IPS-20b (cell line): Measurements from ENCODE around the gene NSUN4.
"Not testable (repeated sequence)": the region's sequence is repeated elsewhere in the genome, so short reads cannot be mapped to it uniquely, and the experiment has no call there.

Experiments used
- H3K27ac ChIP-seq: one replicate; pipeline ENCODE4 v1.5.1; 2013; ENCODE audit warnings: low read length
- H3K27me3 ChIP-seq: 2 replicates; pipeline ENCODE4 v1.6.1; 2013; ENCODE audit warnings: mild to moderate bottlenecking, low read length, inconsistent platforms; ENCODE audit not compliant: insufficient read depth
- H3K36me3 ChIP-seq: 2 replicates; pipeline ENCODE4 v1.6.1; 2013; ENCODE audit warnings: low read depth, mild to moderate bottlenecking, inconsistent platforms, low read length, moderate library complexity; ENCODE audit not compliant: insufficient read depth
- H3K4me1 ChIP-seq: 2 replicates; pipeline ENCODE4 v1.6.1; 2013; ENCODE audit warnings: mild to moderate bottlenecking, control low read depth, inconsistent platforms, low read length, moderate library complexity; ENCODE audit not compliant: insufficient read depth
- H3K4me3 ChIP-seq: 2 replicates; pipeline ENCODE4 v1.5.1; 2013; ENCODE audit warnings: mild to moderate bottlenecking, low read length, inconsistent platforms
- H3K9ac ChIP-seq: 2 replicates; pipeline ENCODE4 v1.6.1; 2013; ENCODE audit warnings: low read depth, mild to moderate bottlenecking, inconsistent platforms, low read length, moderate library complexity
- H3K9me3 ChIP-seq: 2 replicates; pipeline ENCODE4 v1.6.1; 2013; ENCODE audit warnings: mild to moderate bottlenecking, low read depth, low read length, inconsistent platforms; ENCODE audit not compliant: insufficient read depth

NSUN4 gene

GRCh38 chr1:46345281-46345680 lies 4.7 kb downstream of the NSUN4 start:
- peaks cover 57% of the 10 kb centered on the region for H3K36me3 ChIP-seq

GRCh38 chr1:46352363-46352762 lies 11.8 kb downstream of the NSUN4 start:
- H3K4me3 ChIP-seq, result no peak overlapping the region
- no peak overlapping the region for H3K27ac ChIP-seq
- peaks cover 76% of the 10 kb centered on the region for H3K36me3 ChIP-seq

More at GRCh38 chr1:46345281-46345680, 4.7 kb downstream of the NSUN4 start:
- Histone ChIP-seq H3K9ac (no peak overlapping the region), H3K4me3 (no peak overlapping the region), H3K27me3 (no peaks in the 10 kb centered on the region), H3K27ac (no peak overlapping the region), H3K9me3 (no peaks in the 10 kb centered on the region), H3K4me1 (peaks cover 7% of the 10 kb centered on the region; the same call in 1 of the 2 replicates)

GRCh38 chr1:46355920-46356319 lies 15.3 kb downstream of the NSUN4 start:
- peaks cover 60% of the 10 kb centered on the region for H3K36me3 ChIP-seq
- not testable (repeated sequence) for H3K27me3 ChIP-seq, H3K4me1 ChIP-seq, H3K9ac ChIP-seq, H3K27ac ChIP-seq, H3K4me3 ChIP-seq, H3K9me3 ChIP-seq

More at GRCh38 chr1:46352363-46352762, 11.8 kb downstream of the NSUN4 start:
- Histone ChIP-seq H3K27me3 (no peaks in the 10 kb centered on the region), H3K9me3 (no peaks in the 10 kb centered on the region), H3K9ac (no peak overlapping the region), H3K4me1 (no peaks in the 10 kb centered on the region)

- peaks cover 44% of the 10 kb centered on the region for H3K36me3 ChIP-seq
- peak overlapping the region; percentile 17; the same call in 1 of the 2 replicates for H3K4me3 ChIP-seq
- peak overlapping the region; percentile 49; the same call in 1 of the 2 replicates for H3K9ac ChIP-seq
- no peaks in the 10 kb centered on the region for H3K27me3 ChIP-seq
- H3K27ac ChIP-seq, result peak overlapping the region; percentile 4
- H3K9me3 ChIP-seq, result no peaks in the 10 kb centered on the region
- H3K4me1 ChIP-seq, result peaks cover 14% of the 10 kb centered on the region; the same call in 1 of the 2 replicates
Observed at GRCh38 chr1:46362158-46362557, 21.6 kb downstream of the NSUN4 start.

GRCh38 chr1:46363121-46363520 lies 22.5 kb downstream of the NSUN4 start:
- Histone ChIP-seq H3K27me3 (no peaks in the 10 kb centered on the region), H3K36me3 (peaks cover 39% of the 10 kb centered on the region), H3K9ac (peak overlapping the region; percentile 47; the same call in 1 of the 2 replicates), H3K9me3 (no peaks in the 10 kb centered on the region), H3K4me1 (peaks cover 14% of the 10 kb centered on the region; the same call in 1 of the 2 replicates), H3K4me3 (peak overlapping the region; percentile 17), H3K27ac (peak overlapping the region; percentile 4)

- Histone ChIP-seq H3K4me3 (no peak overlapping the region), H3K9ac (no peak overlapping the region), H3K9me3 (no peaks in the 10 kb centered on the region), H3K27ac (no peak overlapping the region), H3K4me1 (peaks cover 14% of the 10 kb centered on the region; the same call in 1 of the 2 replicates), H3K36me3 (peaks cover 46% of the 10 kb centered on the region), H3K27me3 (no peaks in the 10 kb centered on the region)
Observed at GRCh38 chr1:46364612-46365011, 24.0 kb downstream of the NSUN4 start.

GRCh38 chr1:46365796-46366195 lies 25.2 kb downstream of the NSUN4 start:
- peaks cover 40% of the 10 kb centered on the region for H3K36me3 ChIP-seq
- H3K4me1 ChIP-seq, result peaks cover 14% of the 10 kb centered on the region; the same call in 1 of the 2 replicates
- not testable (repeated sequence) for H3K4me3 ChIP-seq, H3K27ac ChIP-seq, H3K9me3 ChIP-seq, H3K9ac ChIP-seq, H3K27me3 ChIP-seq

GRCh38 chr1:46367072-46367471 lies 26.5 kb downstream of the NSUN4 start:
- Histone ChIP-seq H3K36me3 (peaks cover 27% of the 10 kb centered on the region), H3K9me3 (no peaks in the 10 kb centered on the region), H3K4me3 (no peak overlapping the region), H3K27me3 (no peaks in the 10 kb centered on the region), H3K27ac (no peak overlapping the region), H3K9ac (no peak overlapping the region), H3K4me1 (peaks cover 12% of the 10 kb centered on the region; the same call in 1 of the 2 replicates)

GRCh38 chr1:46367701-46368100 lies 27.1 kb downstream of the NSUN4 start:
- not testable (repeated sequence) for H3K4me1 ChIP-seq, H3K9ac ChIP-seq, H3K27ac ChIP-seq, H3K27me3 ChIP-seq, H3K9me3 ChIP-seq, H3K4me3 ChIP-seq
- peaks cover 23% of the 10 kb centered on the region for H3K36me3 ChIP-seq

GRCh38 chr1:46368791-46369190 lies 28.2 kb downstream of the NSUN4 start:
- H3K4me3 ChIP-seq, result no peak overlapping the region
- no peaks in the 10 kb centered on the region for H3K4me1 ChIP-seq
- no peaks in the 10 kb centered on the region for H3K27me3 ChIP-seq
- H3K27ac ChIP-seq, result no peak overlapping the region
- peaks cover 18% of the 10 kb centered on the region for H3K36me3 ChIP-seq
- no peaks in the 10 kb centered on the region for H3K9me3 ChIP-seq
- H3K9ac ChIP-seq, result no peak overlapping the region

- H3K9ac ChIP-seq, result no peak overlapping the region
- no peaks in the 10 kb centered on the region for H3K27me3 ChIP-seq
- no peaks in the 10 kb centered on the region for H3K4me1 ChIP-seq
- no peak overlapping the region for H3K27ac ChIP-seq
- no peaks in the 10 kb centered on the region for H3K9me3 ChIP-seq
- no peak overlapping the region for H3K4me3 ChIP-seq
- H3K36me3 ChIP-seq, result peaks cover 16% of the 10 kb centered on the region
Observed at GRCh38 chr1:46369542-46370213, 29.1 kb downstream of the NSUN4 start.

GRCh38 chr1:46370214-46370633 lies 29.6 kb downstream of the NSUN4 start:
- Histone ChIP-seq H3K9ac (no peak overlapping the region), H3K27me3 (no peaks in the 10 kb centered on the region), H3K36me3 (peaks cover 10% of the 10 kb centered on the region; the same call in 1 of the 2 replicates), H3K4me3 (no peak overlapping the region), H3K9me3 (no peaks in the 10 kb centered on the region), H3K27ac (no peak overlapping the region), H3K4me1 (no peaks in the 10 kb centered on the region)
